Spinal cord (tissue), 10 donors: ENCODE measurements around the gene MAL. TPM values are rescaled to one million over a fixed set of nuclear protein-coding genes. Genes with fewer than 3 reads are reported as not detected.

ENCODE experiments used
- DNase-seq, 6 donors: peaks; one replicate each; pipeline versions ENCODE4 v3.0.0 to v3.0.0-alpha.2; 2013 to 2015; ENCODE audit warnings: low spot score in 6 of 6, low read depth in 4 of 6
- H3K27ac ChIP-seq: one replicate; pipeline ENCODE4 v1.5.1; 2013; ENCODE audit warnings: low read depth, low read length, control low read depth
- H3K27me3 ChIP-seq: one replicate; pipeline ENCODE4 v1.6.1; 2013; ENCODE audit warnings: low read length; ENCODE audit not compliant: control insufficient read depth, insufficient read depth
- H3K36me3 ChIP-seq: one replicate; pipeline ENCODE4 v1.6.1; 2013; ENCODE audit warnings: low read length; ENCODE audit not compliant: control insufficient read depth, insufficient read depth
- H3K4me1 ChIP-seq: one replicate; pipeline ENCODE4 v1.6.1; 2013; ENCODE audit warnings: low read length; ENCODE audit not compliant: control insufficient read depth, insufficient read depth
- H3K4me3 ChIP-seq: one replicate; pipeline ENCODE4 v1.5.1; 2013; ENCODE audit warnings: low read depth, low read length, control low read depth
- H3K9me3 ChIP-seq: one replicate; pipeline ENCODE4 v1.6.1; 2013; ENCODE audit warnings: low read length; ENCODE audit not compliant: control insufficient read depth, insufficient read depth
- WGBS: methylation state at CpG from one replicate; pipeline ENCODE4 v1.1.5; 2013; ENCODE audit warnings: missing lambda C conversion rate; ENCODE audit not compliant: insufficient coverage; 5-methylcytosine and 5-hydroxymethylcytosine counted together
- polyA plus RNA-seq, 2 donors: library from polyadenylated mRNA; unstranded; fragments of 120-200 nt; gene quantifications; one replicate each; pipeline ENCODE4 v1.2.1, GENCODE V29; 2013; ENCODE audit not compliant: insufficient read length in 2 of 2
- total RNA-seq, 2 donors: library from RNA; depleted of rRNA in 1 of 2; stranded (reverse); fragments of 120-200 nt in 1 of 2; fragments of >200 nt in 1 of 2; gene quantifications; one replicate each; pipeline versions ENCODE4 v1.2.3 to v1.2.4, GENCODE V29; 2013 to 2014
- donor health status: healthy.

Gene MAL
- total and polyA plus RNA-seq, 4 donors: 8.2 to 23.0 (median 18.6) TPM

GRCh38 chr2:94986392-94986963 is 39.0 kb upstream of the MAL start:
- peak; percentile 19 to 90 (median 52) for DNase-seq

GRCh38 chr2:94987074-94988020 is 38.2 kb upstream of the MAL start:
- peaks cover 3% of the 10 kb centered on the region for H3K27me3 ChIP-seq
- H3K36me3 ChIP-seq: no peaks in the 10 kb centered on the region
- 91% methylated on average over 13 of the region's 15 CpGs for WGBS
- no peaks in the 10 kb centered on the region for H3K9me3 ChIP-seq
- H3K4me3 ChIP-seq: no peak overlapping the region
- H3K27ac ChIP-seq: no peak overlapping the region
- no peaks in the 10 kb centered on the region for H3K4me1 ChIP-seq
- no peak for DNase-seq

More at GRCh38 chr2:94986392-94986963, 39.0 kb upstream of the MAL start:
- no CpG with 5 or more reads among the region's 3 CpGs for WGBS
- Histone ChIP-seq H3K27me3 (peaks cover 3% of the 10 kb centered on the region), H3K4me1 (no peaks in the 10 kb centered on the region), H3K9me3 (no peaks in the 10 kb centered on the region), H3K4me3 (no peak overlapping the region), H3K36me3 (no peaks in the 10 kb centered on the region), H3K27ac (no peak overlapping the region)

DNA sequence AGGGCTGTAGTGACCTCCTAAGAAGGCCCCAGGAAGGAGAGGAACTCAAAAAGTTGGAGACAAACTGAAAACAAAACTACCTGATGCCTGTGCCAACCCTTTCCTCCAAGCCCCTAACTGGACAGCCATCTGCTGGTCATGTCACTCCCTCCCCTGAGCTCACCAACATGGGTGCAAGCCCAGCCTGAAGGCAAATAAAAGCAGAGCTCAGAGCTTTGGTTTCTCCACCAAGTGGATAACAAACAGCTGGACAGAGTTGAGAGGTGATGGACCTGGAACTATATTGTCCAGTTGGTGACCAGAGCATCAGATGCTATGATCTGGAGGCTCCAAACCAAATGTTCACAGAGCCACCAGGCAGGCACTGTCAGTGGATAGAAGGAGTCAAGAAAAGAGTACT is 34.6 kb upstream of the MAL start:
- Histone ChIP-seq H3K4me1 (no peaks in the 10 kb centered on the region), H3K27ac (no peak overlapping the region), H3K27me3 (no peaks in the 10 kb centered on the region), H3K36me3 (no peaks in the 10 kb centered on the region), H3K4me3 (no peak overlapping the region), H3K9me3 (no peaks in the 10 kb centered on the region)
- DNase-seq: no peak

GRCh38 chr2:94992360-94992759 is 33.1 kb upstream of the MAL start:
- Histone ChIP-seq H3K36me3 (no peaks in the 10 kb centered on the region), H3K4me1 (peaks cover 9% of the 10 kb centered on the region), H3K4me3 (no peak overlapping the region), H3K27me3 (peaks cover 9% of the 10 kb centered on the region), H3K9me3 (no peaks in the 10 kb centered on the region), H3K27ac (no peak overlapping the region)
- no peak for DNase-seq
- 72% methylated on average over 3 of the region's 5 CpGs for WGBS

DNA sequence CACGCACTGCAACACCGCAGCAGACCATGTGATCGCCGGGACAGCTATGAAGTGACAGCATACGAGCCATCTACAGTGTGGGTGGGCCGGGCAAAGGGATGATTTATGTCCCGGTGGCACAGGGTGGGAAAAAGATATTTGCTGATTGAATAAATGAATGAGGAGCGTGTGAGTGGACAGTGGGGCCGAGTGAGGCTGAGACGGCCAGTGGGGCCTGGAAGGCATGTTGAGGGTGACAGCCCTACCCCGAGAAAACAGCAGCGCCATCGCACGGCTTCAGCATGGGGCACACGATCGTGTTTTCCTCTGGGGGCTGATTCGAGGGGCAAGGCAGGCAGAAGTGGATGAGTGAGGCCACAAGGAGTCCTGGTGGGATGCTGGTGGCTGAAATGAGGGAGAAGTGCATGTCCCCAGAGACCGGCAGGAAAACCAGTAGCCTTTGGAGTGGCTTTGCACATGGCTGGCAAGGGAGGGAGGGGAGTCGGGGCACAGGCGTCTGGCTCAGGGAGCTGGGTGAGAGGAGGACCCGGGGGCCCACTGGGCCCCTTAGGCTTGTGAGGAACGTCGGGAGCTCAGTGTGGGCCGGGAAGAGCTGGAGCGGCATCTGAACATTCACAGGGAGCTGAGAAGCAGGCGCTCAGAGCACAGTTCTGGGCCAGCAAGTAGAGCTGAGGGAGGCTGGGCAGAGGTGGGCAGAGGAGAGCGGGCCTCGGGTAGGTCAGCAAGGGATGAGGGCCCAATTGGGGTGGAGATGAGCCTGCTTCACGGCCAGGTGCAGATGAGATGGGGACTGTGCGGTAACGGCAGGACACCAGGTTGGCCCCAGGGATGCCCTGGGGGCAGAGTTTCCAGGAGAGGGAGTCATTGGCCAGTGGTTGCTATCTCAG is 32.1 kb upstream of the MAL start:
- WGBS: 81% methylated on average over 31 of the region's 31 CpGs
- H3K27ac ChIP-seq: no peak overlapping the region

DNA sequence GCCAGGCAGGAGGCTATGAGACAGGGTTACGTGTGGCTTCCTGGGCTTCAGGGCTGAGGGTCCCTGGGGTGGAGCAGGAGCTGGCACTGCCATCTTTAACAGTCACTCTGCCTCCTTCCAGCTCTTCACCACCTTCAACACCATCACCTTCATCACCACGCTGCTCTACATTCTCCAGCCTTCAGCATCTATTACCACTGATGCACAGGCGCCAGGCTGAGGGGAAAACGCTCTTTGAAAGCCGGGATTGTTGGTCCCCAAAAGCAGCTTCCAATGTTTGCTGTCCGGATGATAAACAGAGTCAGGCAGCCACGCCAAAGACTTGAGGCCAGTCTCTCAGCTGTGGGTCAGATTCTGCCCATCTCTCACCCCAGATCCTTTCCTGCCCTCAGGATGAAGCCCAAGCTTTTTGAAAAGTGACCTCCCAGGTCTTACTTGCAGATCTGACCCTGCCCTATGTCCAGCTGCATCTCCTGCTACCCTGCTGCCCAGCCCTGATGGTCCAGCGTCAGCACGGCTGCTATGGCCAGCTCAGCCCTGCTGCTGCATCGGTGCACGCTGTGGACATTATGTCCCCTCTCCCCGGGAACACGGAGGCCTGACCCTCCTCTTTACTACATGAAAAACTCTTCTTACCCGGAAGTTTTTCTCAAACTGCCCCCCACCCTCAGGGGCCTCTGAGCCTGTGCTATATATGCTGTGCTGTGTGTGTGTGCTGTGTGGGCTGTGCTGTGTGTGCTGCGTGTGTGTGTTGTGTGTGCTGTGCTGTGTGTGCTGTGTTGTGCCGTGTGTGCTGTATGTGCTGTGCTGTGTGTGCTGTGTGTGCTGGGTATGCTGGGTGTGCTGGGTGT is 31.2 kb upstream of the MAL start:
- no peak overlapping the region for H3K4me3 ChIP-seq
- no peak overlapping the region for H3K27ac ChIP-seq
- no peak for DNase-seq
- peaks cover 25% of the 10 kb centered on the region for H3K27me3 ChIP-seq
- H3K36me3 ChIP-seq: no peaks in the 10 kb centered on the region
- 85% methylated on average over 12 of the region's 16 CpGs for WGBS
- no peaks in the 10 kb centered on the region for H3K9me3 ChIP-seq
- H3K4me1 ChIP-seq: peaks cover 16% of the 10 kb centered on the region

More for the DNA sequence above, 32.1 kb upstream of the MAL start:
- no peak for DNase-seq
- Histone ChIP-seq H3K27me3 (peaks cover 20% of the 10 kb centered on the region), H3K9me3 (no peaks in the 10 kb centered on the region), H3K36me3 (no peaks in the 10 kb centered on the region), H3K4me1 (peaks cover 13% of the 10 kb centered on the region), H3K4me3 (no peak overlapping the region)

DNA sequence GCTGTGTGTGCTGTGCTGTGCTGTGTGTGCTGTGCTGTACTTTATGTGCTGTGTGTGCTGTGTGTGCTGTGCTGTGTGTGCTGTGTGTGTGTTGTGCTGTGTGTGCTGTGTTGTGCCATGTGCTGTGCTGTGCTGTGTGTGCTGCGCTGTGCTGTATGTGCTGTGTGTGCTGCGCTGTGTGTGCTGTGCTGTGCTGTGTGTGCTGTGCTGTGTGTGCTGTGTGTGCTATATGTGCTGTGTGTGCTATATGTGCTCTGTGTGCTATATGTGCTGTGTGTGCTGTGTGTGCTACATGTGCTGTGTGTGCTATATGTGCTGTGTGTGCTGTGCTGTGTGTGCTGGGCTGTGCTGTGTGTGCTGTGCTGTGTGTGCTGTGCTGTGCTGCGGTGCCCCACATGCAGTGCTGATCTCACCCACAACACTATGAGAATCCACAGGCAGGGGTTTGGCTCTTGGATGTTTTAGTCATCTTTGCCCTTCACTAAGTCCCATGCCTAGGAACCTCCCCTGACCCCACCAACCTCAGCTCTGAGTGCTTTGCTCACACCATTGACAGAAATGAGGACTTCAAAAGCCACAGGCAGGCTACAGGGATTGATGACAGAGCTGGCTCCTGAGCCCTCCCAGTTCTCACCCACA is 30.5 kb upstream of the MAL start:
- no peaks in the 10 kb centered on the region for H3K9me3 ChIP-seq
- DNase-seq: no peak
- H3K4me3 ChIP-seq: no peak overlapping the region
- H3K4me1 ChIP-seq: peaks cover 16% of the 10 kb centered on the region
- H3K36me3 ChIP-seq: no peaks in the 10 kb centered on the region
- H3K27ac ChIP-seq: no peak overlapping the region
- H3K27me3 ChIP-seq: peaks cover 27% of the 10 kb centered on the region
- 91% methylated on average over 2 of the region's 3 CpGs for WGBS

DNA sequence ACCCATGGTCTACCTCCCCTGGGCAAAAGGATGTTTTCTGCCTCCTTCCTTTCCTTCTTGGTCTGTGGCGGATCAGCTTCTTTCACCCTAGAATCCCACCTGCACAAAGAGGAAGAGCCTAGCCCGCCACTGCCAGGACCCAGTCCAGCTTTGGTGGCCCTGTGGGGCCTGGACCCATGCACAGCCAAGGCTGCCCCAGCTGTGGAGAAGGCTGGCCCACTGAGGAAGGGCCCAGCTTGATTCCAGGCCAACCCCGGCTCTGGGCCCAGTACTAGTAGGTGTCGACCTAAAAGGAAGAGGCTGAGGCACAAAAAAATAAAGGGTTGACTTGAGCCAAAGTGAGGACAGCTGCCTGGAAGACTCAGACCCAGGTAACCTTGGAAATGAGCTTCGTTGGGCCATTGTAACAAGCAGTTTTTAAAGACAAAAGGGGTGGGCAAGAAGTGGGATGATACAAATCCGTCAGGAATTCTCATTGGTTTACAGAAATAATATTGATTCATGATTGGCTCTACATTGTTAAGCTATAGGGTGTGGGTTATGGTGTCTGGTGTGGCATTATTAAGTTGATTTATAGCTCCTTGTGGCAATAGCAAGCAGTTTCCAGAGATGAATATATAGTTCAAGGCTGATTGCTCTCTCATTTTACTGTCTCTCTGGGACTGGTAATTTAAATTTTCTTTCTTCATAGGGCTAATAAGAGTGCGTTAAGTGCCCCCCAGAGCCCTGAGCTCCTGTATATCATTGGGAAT is 29.8 kb upstream of the MAL start:
- DNase-seq: no peak
- no peak overlapping the region for H3K4me3 ChIP-seq
- no peaks in the 10 kb centered on the region for H3K36me3 ChIP-seq
- H3K27ac ChIP-seq: no peak overlapping the region
- peaks cover 16% of the 10 kb centered on the region for H3K4me1 ChIP-seq
- no peaks in the 10 kb centered on the region for H3K9me3 ChIP-seq
- WGBS: 76% methylated on average over 6 of the region's 7 CpGs
- H3K27me3 ChIP-seq: peaks cover 27% of the 10 kb centered on the region
